NCI-H774 (cell line): ENCODE results near the gene AKAP12.
"Not testable (repeated sequence)": the region's sequence is repeated elsewhere in the genome, so short reads cannot be mapped to it uniquely, and the experiment has no call there.

Experiments
- DNase-seq: peaks from one replicate; lab custom pipeline; 2025; lab: John Stamatoyannopoulos, UW

AKAP12 gene

DNA sequence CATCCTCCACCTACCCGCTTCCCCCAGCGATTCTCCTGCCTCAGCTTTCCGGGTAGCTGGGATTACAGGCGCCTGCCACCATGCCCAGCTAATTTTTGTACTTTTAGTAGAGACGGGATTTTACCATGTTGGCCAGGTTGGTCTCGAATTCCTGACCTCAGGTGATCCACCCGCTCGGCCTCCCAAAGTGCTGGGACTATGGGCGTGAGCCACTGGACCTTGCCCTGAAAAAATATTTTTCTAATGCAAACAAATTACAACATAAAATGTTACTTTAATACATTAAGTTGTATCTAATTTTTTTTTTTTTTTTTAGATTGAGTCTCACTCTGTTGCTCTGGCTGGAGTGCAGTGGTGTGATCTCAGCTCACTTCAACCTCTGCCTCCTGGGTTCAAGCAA, 142.9 kb downstream of the AKAP12 start:
- DNase-seq: not testable (repeated sequence)

GRCh38 chr6:151384151-151384550, 144.4 kb downstream of the AKAP12 start:
- DNase-seq: no peak

DNA sequence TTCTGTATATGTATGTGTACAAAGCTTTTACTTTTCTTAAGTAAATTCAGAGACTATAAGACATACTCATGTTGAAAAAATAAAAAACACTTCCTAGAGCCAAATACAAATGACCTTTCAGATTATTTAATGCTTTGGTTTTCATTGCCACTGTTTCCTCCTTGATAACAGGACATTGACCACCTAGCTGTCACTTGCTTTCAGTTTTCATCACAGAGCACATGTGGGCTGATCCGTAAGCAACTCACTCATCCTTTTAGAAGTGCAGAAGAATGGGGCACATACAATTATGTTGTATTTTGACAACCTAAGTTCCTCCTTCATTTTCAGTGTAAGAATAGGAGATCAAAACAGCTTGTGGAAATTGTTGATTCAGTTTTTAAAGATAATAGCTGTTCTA, 145.4 kb downstream of the AKAP12 start:
- DNase-seq: no peak

DNA sequence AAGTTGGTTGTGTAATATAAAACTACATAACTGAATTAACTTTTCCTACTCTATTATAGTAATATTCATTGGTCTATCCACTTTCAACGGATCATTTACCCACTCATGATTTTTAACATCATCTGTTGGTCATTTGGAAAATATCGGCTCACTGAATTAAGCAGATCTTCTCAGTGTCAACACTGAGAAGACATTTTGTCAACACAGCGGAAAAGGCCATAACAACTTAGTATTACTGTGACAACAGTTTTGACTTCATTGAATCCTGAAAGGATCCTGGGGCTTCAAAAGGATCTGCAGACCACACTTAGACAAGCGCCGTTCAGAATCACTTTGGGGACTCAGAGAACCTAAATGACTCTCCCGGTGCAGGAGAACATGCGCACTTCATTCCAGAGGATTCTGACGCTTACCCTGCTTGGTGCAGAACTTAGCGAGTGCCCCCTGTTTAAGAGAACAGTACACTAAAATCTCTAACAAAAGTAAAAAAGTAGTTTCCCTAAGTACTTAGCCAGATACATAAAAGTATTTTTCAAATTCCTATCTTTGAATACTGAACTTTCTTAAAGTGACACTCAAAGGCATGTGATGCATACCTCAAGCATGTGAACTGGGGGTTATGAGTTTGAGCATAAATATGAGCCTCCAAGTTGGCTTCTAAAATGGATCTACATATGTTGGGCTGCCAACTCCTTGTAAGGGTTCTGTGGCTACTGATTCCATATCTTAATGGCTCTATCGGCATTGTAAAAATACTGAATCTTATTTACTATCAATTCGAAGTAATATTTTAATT, 147.6 kb downstream of the AKAP12 start:
- DNase-seq: no peak

DNA sequence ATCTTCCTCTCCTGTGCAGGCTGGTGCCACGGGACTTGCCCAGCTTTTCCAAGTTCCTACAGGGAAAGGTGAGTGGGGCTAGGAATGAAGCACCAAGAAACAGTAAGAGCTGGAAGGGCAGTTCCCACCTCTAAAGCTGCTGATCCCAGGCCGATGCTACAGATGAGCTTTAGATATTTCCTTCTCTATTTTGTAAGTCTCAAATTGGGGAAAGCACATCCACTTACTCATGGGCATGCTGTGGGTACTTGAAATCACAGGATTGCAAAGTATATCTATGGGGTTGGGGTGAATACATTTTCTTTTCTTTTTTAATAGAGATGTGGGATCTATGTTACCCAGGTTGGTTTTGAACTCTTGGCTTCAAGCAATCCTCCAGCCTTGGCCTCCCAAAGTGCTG, 148.5 kb downstream of the AKAP12 start:
- DNase-seq: no peak

DNA sequence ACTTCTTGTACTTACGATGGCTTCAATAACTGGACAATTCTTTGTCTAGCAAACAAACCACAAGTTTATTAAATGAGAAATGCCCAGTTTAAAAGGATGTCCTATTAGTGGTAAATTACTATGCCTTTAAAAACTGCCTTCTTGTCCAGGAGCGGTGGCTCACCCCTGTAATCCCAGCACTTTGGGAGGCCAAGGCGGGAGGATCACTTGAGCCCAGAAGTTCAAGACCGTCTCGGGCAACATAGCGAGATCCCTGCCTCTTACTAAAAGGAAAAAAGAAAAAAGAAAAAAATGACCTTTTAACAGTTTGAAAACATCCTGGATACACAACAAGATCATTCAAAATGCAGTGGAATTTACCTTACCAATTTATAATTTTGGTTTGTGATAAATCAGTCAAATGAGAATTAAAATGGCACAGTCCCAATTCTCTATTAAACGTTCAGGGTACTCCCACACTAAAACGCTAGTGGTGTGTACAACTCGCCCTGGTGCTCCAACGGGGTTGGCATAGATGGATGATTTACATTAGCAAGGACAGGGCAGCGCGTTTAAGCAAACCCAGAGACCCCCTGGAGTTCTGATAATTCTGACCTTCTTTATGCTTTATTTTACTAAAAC, 149.3 kb downstream of the AKAP12 start:
- no peak for DNase-seq

GRCh38 chr6:151389618-151390275, 150.0 kb downstream of the AKAP12 start:
- DNase-seq: peak; percentile 44

- peak; percentile 99 for DNase-seq
Measured at GRCh38 chr6:151390276-151390850, 150.6 kb downstream of the AKAP12 start.

DNA sequence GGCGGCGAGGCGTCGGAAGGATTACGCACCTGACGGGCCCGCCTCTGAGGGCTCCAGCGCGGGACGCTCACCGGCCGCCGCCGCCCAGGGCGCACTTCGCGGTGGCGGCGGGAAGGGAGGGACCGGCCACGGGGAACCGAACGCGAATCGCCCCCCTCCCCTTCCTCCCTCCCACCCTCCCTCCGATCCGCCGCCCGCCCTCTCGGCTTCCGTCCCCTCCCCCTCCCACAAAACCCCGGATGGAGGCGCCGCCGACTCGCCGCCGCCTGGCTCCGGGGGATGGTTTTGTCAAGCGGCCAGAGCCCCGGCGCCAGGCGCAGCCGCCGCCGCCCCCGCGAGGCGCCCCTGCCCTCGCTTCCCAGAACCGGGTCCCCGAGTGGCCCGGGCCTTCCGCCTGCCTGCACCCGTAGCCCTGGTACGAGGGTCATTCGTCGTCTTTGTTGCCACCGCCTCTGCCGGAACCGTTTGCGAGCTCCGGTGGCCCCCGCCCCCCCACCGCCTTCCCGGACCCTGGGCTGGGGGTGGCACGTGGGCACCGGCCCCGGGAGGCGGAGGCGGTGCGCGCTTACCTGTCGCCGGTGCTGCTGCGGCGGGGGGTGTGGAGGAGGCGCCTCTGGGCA, 151.2 kb downstream of the AKAP12 start:
- peak; percentile 78 for DNase-seq

DNA sequence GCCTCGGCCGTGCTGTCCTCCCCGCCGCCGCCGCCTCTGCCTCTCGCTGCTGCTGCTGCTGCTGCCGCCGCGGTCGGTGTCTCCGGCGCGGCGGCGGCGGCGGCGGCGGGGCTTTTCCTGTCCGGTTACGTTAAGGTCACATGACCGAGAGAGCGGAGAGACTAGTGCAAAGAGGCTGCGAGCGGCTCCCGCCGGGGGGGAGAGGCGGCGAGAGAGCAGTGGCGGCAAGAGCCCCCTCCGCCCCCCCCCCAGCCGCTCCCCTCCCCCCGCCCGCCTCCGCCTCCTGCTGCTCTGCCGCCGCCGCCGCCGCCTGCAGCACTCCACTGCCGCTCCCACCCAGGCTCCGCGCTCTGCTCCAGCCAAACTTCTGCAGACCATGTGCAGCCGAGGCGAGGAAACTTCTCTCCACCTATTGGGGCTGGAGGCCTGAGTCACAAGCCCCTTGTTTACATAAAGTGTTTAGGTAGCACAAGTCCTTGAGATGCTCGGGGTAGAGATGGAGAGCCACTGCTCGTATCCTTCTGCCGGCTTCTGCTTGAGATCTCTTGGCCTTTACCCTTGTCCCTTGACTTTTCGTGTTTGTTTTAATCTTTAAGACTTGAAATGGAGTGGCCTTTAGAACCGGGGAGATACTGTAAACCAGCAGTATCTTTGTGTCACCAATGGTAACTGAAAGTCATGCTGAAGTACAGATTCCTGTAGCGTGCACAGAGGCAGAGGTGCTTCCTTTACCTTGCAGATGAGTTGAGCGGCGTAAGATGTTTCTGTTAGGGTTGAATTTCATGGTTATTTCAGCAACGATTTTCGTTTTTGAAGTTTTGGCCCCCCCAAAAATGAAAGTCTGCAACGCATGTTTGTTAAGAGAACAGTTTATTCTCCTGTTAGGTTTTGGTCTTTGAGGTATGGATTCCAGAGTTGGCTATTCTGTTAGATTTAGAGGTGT, 152.0 kb downstream of the AKAP12 start, which contains the start of gene ZBTB2:
Gene ZBTB2 (minus strand): TSS at position 89 of the 943 bp plus-strand sequence. CDS start 17,922 bp downstream, outside the sequence.
- DNase-seq: peak; percentile 74

- no peak for DNase-seq
Measured at GRCh38 chr6:151392427-151392826, 152.7 kb downstream of the AKAP12 start.

DNA sequence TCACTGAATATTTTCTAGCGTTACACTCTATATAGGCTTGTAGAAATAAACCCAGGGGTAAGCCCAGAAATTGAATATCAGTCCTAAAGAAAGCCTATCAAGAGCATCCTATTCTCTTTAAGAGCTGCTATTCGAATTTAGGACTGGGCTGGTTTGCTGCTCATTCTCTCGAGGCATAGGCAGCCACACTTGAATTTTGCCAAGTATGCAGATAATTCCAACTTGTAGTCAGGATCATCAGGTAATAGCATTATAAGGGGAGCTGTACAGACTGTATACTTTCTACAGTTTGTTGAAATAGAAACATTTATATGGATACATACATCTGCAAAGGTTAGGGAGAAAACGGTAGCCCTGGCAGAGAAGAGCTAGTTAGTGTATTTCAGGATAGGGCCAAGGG, 153.6 kb downstream of the AKAP12 start:
- no peak for DNase-seq

DNA sequence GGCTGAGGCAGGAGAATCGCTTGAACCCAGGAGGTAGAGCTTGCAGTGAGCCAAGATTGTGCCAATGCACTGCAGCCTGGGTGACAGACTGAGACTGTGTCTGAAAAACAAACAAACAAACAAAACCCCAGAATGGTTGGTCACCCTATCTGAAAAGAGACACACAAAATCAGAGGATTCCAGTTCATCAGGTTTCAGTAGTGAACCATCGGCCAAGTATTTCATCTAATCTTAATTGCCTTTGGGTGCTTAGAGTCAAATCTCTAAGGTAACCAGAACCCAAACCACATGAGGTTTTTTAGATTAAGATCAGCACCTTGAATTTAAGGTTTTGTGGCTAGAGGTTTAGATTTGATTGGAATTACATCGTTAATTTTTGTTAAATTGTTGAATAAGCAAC, 159.9 kb downstream of the AKAP12 start:
- DNase-seq: no peak

GRCh38 chr6:151400473-151400872, 160.7 kb downstream of the AKAP12 start:
- DNase-seq: no peak

DNA sequence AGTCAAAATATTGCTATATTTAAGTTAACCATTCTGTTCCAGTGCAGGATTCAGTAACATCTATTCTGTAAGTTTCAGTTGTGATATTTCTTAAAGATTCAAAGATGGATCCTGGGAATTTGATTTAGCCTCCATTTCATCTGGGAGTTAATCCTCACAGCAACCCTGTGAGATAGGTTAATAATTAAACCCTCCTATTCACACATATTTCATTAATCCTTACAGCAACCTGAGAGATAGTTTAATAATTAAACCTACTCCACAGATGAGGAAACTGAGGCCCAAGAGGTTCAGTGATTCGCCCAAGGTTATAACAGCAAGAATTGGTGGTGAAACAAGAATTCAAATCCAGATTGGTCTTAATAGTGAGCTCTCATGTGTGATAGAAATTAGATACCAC, 162.5 kb downstream of the AKAP12 start:
- DNase-seq: no peak

DNA sequence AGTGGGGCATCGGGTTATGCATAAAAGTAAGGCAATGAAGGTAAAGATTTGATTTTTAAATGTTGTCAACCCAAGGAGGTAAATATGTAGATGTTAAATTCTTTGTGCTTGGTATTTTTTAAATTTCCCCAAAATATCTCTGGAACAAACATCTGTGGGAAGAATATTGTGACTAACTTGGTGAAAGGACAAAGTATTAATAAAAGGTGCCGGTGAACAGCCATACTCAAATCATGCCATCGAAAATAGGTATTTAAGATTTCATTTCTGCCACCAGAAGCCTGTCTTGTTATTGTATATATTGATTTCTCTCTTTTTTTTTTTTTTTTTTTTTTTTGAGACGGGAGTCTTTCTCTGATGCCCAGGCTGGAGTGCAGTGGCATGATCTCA, 164.1 kb downstream of the AKAP12 start:
- DNase-seq: no peak
